Activated T-cell treated with anti-CD3 and anti-CD28 coated beads, Interleukin-2, amount 50 U/mL, for 1 hour (primary cell): ENCODE measurements around the gene TC2N.
A peak's percentile ranks its signal among the peaks of the same experiment; 100 is the strongest.
"Not testable (repeated sequence)": the region's sequence is repeated elsewhere in the genome, so short reads cannot be mapped to it uniquely, and the experiment has no call there.

Experiments
- DNase-seq: peaks from one replicate; pipeline ENCODE4 v3.0.0-alpha.2; 2020

Gene TC2N

DNA sequence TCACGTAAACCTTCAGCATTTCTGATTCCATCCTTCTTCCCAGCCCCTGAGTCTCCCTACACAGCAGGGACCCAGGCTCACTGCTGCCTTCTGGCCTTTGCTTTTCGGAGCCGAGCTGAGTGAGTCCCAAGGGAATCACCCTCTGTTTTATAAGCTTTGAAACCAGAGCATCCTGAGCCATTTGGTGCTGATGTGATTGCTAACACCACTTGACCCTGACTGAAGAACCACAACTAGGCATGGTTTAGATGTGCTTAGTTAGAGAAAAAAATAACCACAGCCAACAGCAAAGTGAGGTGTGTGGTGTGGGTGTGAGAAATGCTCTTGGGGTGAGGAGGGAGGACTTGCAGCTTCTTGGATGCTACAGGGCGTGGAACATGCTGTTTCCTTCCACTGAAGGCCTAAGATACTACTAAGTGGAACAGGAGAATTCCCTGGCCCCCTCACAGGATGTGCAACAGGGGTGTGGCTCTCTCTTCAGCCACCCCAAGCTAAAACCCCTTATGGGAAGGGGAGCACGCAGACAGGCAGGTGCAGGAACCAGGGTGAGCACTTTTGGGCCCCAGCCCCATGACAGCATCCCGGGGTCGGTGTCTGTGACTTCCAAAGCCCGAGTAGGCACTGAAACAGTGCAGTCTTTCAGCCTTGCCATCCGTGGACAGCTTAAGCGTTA, at the start of gene TC2N:
TC2N (minus strand) TSS at position 221 of the 673 bp plus-strand sequence. CDS start 53,767 bp downstream, outside the sequence.
- DNase-seq: peak; percentile 52

DNA sequence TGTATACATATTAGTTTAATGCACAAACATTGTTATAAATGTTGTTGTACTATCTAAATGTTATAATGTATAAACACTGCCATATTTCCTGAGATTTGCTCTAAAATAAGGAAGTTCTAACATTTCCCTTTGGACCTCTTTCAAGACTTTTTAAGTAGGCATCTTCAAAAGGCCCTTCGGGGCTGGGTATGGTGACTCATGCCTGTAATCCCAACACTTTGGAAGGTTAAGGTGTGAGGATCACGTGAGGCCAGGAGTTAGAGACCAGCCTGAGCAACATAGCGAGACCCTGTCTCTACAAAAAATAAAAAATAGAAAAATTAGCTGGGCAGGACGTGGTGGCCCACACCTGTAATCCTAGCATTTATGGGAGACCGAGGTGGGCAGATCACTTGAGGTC, 44.7 kb upstream of the TC2N start:
- no peak for DNase-seq

DNA sequence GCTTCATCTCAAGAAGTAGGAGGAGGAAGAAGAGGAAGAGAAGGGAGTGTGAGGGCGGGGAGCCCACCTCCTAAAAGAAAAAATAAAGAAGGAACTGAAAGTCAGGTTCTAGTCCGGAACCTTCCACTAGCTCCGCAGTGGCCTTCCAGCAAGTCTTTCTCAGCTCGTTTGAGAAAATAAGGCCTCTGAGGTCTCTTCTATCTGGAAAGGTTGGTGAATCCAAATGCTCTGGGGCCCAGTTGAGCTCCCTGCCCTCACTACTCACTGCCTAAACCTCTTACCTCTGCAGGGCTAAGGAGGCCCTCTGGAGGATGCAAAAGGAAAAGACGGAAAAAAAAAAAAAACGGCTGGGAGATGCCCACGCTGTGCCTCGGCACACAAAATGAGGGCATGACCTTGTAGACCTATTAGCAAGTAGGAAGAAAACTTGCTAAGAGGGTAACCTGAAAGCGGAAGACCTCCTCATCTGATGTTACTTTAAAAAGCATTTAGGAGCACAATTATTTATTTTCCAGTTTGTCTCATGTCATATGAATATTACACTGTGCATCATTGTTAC, 44.2 kb upstream of the TC2N start:
- peak; percentile 37 for DNase-seq

DNA sequence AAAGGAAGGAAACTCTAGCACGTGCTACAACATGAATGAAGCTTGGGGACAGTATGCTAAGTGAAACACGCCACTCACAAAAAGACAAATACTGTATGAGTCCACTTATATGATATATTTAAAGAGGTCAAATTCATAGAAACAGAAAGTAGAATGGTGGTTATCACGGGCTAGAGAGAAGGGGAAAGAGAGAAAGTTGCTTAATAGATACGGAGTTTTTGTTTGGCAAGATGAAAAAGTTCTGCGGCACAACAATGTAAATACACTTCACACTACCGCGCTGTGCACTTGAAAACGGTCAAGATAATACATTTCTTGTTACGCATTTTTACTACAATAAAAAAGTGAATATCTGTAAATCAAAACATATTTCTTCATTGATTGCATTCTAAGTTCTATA, 42.9 kb upstream of the TC2N start:
- DNase-seq: no peak

DNA sequence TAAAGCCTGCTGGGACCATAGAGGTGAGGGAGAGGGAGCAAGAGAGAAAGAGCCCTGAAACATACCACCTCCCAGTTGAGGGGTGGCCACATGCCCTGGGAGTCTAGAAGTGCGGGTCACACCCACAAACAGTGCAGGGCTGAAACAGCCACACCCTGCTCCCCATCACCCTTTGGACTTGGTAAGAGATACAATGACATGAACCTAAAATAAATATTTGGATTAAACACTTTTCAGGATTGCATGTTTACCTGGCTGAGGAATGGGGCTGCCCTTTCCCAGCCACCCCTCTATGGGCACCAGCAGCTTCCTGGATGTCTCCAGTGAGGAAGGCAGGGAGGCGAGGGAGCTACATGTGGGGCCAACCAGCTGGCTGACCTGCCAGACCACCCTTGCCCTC, 39.0 kb upstream of the TC2N start:
- DNase-seq: no peak

DNA sequence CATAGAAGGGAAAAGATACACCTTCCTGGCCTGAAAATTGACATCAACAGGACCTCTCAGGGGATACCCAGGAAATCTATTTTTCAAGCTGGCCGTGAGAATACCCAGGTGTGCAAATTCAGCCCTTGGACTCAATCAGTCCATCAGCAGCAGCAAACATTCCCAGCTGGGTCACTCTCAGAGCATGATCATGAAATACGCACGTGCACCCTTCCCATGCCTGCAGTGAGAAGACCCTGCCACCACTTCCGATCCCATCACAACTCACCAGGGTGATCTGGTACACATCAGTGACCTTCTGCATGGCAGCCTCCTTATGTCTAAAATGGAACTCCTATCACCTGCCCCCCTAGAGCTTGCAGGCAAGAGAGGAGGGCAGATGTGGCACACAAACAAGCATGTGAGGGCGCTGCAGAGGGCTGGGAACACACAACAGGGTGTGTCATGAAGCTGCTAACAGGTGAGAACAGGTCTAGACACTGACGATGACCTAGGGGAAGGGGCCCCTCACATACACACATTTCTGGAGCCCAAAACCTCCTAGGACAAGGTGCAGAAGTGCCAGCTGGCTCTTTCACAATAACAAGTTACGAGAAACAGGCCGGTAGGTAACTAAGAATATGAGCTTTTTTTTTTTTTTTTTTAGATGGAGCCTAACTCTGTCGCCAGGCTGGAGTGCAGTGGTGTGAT, 37.8 kb upstream of the TC2N start:
- DNase-seq: no peak

DNA sequence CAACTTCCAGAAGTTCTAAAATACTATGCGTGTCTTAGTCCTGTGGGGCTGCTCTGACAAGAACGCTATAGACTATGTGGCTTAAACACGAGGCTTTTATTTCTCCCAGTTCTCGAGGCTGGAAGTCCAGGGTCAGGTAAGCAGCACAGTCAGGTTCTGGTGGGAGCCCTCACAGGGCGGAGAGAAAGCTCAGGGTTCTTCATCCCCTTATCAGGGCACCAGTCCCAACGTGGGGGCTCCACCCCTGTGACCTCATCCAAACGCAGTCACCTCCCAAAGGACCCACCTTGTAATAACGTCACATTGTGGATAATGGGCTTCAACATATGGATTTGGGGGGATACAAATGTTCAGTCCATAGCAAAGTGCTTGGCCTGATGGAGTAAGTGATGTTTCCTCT, 37.1 kb upstream of the TC2N start:
- DNase-seq: no peak

DNA sequence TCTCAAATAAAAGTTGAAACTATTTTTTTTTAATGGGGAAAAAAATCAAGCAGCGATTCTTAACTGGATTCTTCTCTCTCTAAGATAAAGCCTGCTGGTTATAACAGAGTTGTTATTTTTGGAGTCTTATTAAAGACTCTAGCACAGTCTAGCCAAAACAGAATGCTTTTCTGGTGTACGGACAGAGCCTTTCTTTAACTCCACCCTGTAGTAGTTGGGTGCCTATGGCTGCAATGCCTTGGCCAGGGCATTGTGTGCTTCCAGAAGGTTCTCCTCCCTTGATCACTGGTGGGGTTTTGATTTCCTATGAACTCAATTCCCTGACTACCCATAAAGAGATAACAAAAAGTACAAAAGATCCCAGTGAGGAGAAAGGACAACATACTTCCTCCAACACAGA, 35.7 kb upstream of the TC2N start:
- DNase-seq: no peak

DNA sequence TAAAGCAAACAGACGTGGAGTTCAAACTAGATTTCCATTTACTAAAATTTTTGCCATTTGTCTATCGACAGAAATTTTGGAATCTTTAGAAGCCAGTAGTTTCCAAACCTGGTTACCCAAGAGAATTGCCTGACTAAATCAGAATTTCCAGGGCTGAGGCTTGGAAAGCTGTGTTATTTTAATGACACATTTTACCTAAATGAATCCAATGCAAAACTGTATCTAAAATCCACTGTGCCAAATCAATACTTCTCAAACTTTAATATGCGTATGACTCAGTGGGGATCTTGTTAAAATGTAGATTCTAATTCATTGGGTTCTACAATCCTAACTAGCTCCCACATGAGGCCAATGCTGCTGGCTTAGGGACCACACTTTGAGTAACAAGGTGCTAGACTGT, 35.0 kb upstream of the TC2N start:
- DNase-seq: no peak

DNA sequence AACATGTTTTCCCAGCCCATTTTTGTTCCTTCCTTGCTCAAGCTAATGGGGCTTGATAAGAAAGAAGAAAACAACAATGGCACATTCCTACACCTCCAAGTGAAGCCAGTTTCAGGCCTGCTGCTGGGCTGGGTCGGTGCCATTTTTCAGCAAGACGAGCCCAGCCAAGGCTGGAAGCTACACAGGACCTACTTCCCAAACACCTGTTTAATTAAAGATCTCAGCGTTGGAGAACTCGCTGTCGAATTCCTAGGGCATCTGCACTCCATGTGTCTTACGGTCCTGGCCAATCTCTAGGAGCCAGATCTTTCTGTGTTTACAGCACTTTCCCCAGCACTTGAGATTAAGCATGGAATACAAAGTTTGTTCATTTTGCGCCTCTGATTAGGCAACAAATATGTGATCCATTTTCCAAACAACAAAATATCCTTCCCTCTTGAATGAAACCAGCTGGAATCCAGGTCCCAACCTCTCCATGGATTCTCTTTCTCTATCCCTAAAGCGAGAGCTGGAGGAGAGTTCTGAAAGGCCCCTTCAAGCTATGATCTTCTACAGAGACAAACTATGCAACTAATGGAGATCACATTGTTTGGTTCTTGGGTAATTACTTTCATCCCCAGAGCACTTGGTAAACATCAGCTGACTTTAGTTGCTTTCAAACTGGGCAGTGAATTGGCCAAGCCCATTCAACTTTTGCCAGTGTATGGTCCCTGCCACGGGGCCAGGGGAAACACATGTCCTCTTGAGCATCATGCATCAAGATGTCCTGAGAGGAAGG, 34.3 kb upstream of the TC2N start:
- DNase-seq: no peak

DNA sequence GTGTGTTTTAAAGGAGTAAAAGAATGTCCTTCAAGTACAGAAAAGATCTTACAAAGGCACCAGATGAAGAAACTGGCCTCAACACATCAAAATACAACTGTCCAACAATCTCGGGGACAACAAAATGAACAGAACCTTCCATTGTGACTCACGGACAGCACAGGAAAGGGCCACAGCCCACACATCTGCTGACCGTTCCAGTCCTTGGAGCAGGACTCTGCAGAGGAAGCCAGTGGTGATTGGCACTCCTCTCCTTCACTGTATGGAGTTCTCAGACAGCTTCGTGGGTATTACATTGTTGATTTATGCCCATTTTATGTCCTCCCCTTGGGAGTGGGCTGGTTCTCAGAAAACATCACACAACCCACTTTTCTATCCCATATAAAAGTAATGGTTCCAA, 32.5 kb upstream of the TC2N start:
- no peak for DNase-seq

DNA sequence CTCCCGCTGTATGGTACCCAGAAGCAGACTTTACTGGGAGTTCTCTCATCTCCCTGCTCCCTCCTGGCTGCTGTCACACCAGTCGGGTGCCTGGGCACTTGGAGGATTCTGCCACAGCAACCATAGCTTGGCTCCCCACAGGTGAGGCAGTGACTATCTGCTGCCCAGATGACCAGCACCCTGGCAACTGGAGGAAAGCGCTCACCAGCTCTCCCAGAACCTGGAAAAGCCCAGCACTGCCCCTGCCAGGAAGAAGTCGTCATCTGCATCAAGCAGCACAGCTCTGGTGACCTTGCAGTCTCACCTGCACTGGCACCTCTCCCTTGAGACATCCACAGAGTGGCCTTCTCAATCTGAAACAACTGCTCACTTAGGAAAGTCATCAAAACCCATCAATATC, 31.9 kb upstream of the TC2N start:
- no peak for DNase-seq

DNA sequence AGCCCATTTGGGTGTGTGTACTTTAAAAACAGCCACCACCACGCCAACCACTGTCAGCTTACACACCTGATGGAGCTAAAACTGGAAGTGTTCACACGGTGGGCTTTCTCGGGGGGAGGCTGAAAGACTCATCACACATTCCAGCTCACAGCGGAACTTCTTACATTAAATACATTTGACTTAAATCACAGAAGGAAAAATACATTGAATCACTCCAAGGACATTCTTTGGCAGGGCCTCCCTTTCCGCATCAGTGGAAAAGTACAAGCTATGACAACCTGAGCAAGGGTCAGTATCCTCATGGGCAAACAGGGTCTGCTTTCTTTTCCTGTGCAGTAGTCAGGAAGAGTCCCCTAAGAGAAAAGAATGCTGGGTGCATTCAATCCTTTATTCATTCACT, 31.0 kb upstream of the TC2N start:
- no peak for DNase-seq

DNA sequence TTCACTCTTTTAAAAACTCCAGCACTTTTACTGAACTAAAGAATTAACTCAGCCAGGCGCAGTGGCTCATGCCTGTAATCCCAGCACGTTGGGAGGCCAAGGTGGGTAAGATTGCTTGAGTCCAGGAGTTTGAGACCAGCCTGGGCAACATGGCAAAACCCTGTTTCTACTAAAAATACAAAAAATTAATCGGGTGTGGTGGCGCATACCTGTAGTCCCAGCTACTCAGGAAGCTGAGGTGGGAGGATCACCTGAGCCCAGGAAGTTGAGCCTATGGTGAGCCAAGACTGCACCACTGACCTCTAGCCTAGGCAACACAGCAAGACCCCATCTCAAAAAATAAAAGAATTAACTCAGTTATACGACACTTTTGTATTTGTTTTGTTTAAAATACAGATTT, 30.4 kb upstream of the TC2N start:
- DNase-seq: not testable (repeated sequence)

DNA sequence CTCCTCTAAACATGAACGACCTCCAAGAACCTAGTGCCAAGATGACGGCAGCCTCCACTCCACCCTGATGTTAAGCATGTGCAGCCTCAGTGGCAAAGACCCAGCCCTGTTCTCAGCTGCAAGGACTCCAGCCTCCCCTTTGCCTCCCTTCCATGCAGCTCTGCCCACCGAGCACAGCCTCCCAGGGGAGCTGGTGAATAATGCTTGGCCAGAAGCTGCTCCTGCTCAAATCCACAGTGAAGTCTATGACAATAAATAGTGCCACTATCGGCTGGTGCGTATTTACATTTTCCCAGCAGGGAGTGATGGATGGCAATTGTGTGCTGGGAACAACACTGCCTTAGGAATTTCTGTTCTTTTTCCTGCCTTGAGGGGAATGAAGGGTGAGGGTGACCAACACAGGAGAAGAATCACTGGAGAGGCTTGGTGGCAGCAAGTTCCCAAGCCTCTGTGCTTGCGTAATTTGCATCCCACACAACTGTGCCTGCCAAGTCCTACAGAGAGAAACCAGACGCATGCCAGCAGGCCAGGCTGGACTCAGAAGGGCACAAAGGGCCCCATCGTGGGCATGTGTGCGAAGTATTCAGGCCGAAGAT, 29.9 kb upstream of the TC2N start:
- DNase-seq: no peak

DNA sequence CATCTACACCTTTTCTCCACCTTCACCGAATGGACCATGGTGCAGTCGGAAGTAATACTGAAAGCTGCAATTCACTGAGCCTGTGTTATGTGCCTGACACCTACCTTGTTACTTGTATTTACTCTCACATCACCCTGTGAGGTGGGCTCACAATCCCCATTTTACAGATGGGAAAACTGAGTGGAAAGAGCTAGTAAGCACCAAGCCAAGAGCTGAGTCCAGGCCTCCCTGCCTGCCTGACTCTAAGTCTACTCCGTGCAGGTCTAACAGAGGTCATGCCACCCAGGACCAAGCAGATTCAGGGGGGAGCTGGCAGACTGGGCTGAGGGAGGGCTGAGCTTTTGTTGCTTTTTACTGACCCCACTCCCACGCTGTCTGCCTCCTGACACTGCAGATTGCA, 29.1 kb upstream of the TC2N start:
- no peak for DNase-seq

DNA sequence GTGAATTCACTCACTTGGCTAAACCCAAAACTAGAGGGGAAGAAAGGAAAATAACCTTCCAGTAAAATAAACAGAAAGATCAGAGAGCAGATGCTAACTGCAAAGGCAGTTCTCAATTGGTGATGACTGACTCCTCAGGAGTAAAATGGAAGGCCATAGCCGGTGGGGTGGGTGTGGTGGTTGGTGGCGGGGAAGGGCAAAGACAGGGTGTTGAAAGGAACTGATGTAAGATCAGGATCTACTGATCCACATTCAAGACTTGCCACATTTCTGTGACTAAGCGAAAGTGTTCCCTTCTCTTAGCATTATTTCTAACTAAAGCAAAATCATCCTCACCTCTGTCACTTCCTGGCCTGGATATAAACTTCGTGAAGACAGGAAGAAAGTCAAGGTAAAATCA, 26.3 kb upstream of the TC2N start:
- no peak for DNase-seq

DNA sequence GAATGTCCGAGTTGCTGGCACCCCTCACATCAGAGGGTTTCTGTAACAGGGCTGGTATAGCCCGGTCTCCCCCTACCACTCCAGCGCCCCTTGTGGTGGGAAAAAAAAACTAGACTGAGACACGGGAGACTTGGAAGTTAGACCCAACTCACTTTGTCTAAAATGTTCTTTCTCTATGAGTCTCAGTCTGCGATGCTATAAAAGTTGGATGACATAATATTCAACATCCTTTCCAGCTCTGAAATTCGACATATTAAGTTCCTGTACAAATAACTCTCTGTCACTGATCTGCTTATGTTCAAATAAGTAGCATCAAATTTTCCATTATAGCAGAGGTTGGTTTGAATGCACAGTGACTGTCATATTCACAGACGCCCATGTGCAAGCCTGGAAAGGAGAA, 25.7 kb upstream of the TC2N start:
- DNase-seq: no peak

DNA sequence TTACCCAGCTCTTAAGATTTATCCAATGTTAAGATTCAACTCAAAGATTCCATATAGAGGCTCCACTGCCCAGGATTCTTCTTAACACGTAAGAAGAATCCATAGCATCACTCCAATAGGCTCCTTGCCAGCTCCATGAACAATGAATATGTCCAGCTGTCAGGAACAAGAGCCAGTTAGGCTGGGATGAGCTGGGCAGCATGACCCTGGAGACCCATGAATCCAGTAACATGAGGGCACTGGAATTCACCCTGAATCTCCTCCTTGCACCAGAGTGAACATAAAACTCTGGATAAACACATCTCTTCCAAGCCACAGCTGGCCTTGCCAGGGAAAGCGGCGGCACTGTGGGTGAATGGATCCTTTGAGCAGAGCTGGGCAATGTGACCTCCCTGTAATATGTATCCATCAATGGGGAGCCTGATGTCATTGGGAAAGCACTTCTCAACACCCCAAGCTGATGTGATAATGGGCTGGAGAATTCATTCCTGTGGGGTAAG, 24.4 kb upstream of the TC2N start:
- no peak for DNase-seq

DNA sequence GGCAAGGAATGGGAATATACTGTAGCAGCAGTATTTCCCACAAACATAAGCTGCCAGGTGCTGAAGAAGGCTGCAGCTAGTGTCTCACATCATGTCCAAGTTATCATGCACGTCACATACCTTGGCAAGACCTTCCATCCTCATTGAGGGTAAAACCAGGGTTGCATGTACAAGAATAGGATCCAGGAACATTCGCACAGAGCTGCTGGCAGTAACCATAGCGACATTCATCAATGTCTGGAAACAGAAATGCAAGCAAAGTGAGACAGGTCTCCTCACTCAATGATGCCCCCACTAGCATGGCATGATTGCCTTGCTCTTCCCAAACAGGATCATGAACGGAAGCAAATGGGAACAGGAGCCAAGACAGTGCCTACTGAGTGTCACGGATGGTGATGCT, 23.8 kb upstream of the TC2N start:
- no peak for DNase-seq

DNA sequence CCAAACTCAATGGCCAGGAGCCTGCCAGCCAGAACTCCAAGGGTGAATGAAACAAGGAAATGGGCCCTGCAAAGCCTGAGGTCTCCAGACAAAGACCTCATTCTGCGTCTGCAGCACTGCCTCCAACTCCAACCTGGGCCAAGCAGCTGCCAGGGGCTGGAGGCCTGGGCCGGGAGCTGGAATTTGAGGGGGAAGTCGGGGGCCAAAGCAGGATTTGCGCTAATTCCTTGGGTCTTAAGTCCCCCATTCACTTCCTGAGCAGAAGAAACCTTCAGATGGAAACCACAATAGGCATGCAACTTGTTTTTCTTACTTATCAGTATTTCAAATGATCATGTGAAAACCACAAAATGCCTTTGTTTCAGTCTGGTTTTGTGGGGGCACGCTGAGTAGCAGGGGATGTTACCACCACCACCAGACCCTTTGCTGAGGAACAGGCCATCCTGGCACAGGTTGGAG, 23.0 kb upstream of the TC2N start:
- DNase-seq: no peak

DNA sequence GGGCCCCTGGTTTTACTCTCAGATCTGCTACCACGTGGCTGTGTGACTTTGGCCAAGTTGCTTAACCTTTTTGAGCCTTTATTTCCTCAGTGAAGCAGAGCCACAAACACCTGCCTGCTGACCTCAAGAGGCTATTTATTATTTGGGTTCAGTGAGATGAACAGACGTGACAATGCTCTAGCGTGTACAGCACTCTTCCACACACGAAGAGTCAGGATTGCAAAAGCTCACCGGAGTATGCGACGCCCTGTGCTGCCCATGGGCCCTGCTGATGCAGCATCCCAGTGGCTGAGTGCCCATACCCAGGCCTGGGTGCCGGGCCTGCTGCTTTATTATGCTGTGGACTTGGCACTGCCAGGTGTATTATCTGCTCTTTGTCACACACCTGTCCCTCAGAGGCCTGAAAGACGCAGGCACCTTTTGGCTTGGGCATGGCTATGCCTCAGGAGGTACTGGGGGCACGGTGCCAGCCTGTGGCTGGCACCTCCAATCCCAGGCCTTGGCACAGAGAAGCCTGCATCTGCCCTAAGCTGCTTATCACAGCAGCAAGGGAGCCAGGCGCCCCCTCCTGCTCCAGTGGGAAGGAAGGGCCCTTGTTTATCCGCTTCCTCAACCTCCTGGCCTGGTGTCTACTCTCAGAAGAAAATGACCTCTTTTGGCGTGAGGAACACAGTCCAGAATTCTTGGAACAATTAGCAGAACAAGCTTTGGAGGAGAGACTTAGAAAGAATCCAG, 22.3 kb upstream of the TC2N start:
- no peak for DNase-seq
